HEK293 (cell line): ENCODE results near the gene GLRX2.

Experiments
- HOXD13 ChIP-seq: sonication (generic); formaldehyde crosslinking; IDR thresholded peaks from 2 replicates; pipeline ENCODE4 v1.8.0; 2022; ENCODE audit warnings: missing genetic modification reagents, borderline replicate concordance
- KLF17 ChIP-seq: fragments of 450-650 bp; formaldehyde crosslinking; IDR thresholded peaks from 2 replicates; pipeline ENCODE4 v1.5.1; 2016; ENCODE audit warnings: missing biosample characterization, missing genetic modification characterization
- REST ChIP-seq: fragments of 450-650 bp; formaldehyde crosslinking; IDR thresholded peaks from 2 replicates; pipeline ENCODE4 v1.5.1; 2016; ENCODE audit warnings: missing biosample characterization, missing genetic modification characterization
- SP2 ChIP-seq: fragments of 450-650 bp; formaldehyde crosslinking; IDR thresholded peaks from 2 replicates; pipeline ENCODE4 v1.5.1; 2016; ENCODE audit warnings: missing biosample characterization, missing genetic modification characterization
- TRIM28 ChIP-seq: IDR thresholded peaks from 2 replicates; pipeline ENCODE4 v1.6.1; 2011; ENCODE audit warnings: low read length, control low read depth, borderline replicate concordance
- ZFP3 ChIP-seq: fragments of 450-650 bp; formaldehyde crosslinking; IDR thresholded peaks from 2 replicates; pipeline ENCODE4 v1.5.1; 2016; ENCODE audit warnings: low read depth, missing biosample characterization, missing genetic modification characterization
- ZNF133 ChIP-seq: fragments of 450-650 bp; formaldehyde crosslinking; IDR thresholded peaks from 2 replicates; pipeline ENCODE4 v1.5.1; 2016; ENCODE audit warnings: missing biosample characterization, missing genetic modification characterization
- ZNF184 ChIP-seq: fragments of 450-650 bp; IDR thresholded peaks from 2 replicates; pipeline ENCODE4 v1.5.1; 2018; ENCODE audit warnings: missing biosample characterization, mild to moderate bottlenecking, missing genetic modification characterization
- ZNF221 ChIP-seq: fragments of 450-650 bp; formaldehyde crosslinking; IDR thresholded peaks from 2 replicates; pipeline ENCODE4 v1.5.1; 2017; ENCODE audit warnings: missing biosample characterization, missing genetic modification characterization, borderline replicate concordance
- ZNF248 ChIP-seq: fragments of 450-650 bp; formaldehyde crosslinking; IDR thresholded peaks from 2 replicates; pipeline ENCODE4 v1.5.1; 2017; ENCODE audit warnings: missing biosample characterization, missing genetic modification characterization
- ZNF302 ChIP-seq: fragments of 450-650 bp; formaldehyde crosslinking; IDR thresholded peaks from 2 replicates; pipeline ENCODE4 v1.5.1; 2016; ENCODE audit warnings: missing biosample characterization, missing genetic modification characterization, low read depth
- ZNF324 ChIP-seq: fragments of 450-650 bp; formaldehyde crosslinking; IDR thresholded peaks from 2 replicates; pipeline ENCODE4 v1.5.1; 2016; ENCODE audit warnings: missing biosample characterization, missing genetic modification characterization
- ZNF366 ChIP-seq: fragments of 450-650 bp; formaldehyde crosslinking; conservative IDR thresholded peaks from 2 replicates; pipeline ENCODE4 v1.5.1; 2016; ENCODE audit warnings: missing biosample characterization, missing genetic modification characterization
- ZNF391 ChIP-seq: fragments of 450-650 bp; formaldehyde crosslinking; IDR thresholded peaks from 2 replicates; pipeline ENCODE4 v1.5.1; 2016; ENCODE audit warnings: low read depth, missing biosample characterization, missing genetic modification characterization, borderline replicate concordance
- ZNF501 ChIP-seq: fragments of 450-650 bp; formaldehyde crosslinking; IDR thresholded peaks from 2 replicates; pipeline ENCODE4 v1.5.1; 2016; ENCODE audit warnings: missing biosample characterization, missing genetic modification characterization
- ZNF510 ChIP-seq: fragments of 450-650 bp; formaldehyde crosslinking; IDR thresholded peaks from 2 replicates; pipeline ENCODE4 v1.5.1; 2018; ENCODE audit warnings: mild to moderate bottlenecking, missing genetic modification characterization, missing biosample characterization; ENCODE audit not compliant: insufficient replicate concordance
- ZNF548 ChIP-seq: fragments of 450-650 bp; formaldehyde crosslinking; IDR thresholded peaks from 2 replicates; pipeline ENCODE4 v1.5.1; 2016; ENCODE audit warnings: missing biosample characterization, missing genetic modification characterization
- ZNF571 ChIP-seq: fragments of 450-650 bp; formaldehyde crosslinking; IDR thresholded peaks from 2 replicates; pipeline ENCODE4 v1.5.0; 2017; ENCODE audit warnings: missing biosample characterization, missing genetic modification characterization
- ZNF623 ChIP-seq: fragments of 450-650 bp; formaldehyde crosslinking; IDR thresholded peaks from 2 replicates; pipeline ENCODE4 v1.5.1; 2016; ENCODE audit warnings: missing biosample characterization, missing genetic modification characterization
- ZNF639 ChIP-seq: fragments of 450-650 bp; formaldehyde crosslinking; IDR thresholded peaks from 2 replicates; pipeline ENCODE4 v1.5.1; 2016; ENCODE audit warnings: missing biosample characterization, missing genetic modification characterization
- TF ChIP-seq, protein P1 (sequence below): fragments of 450-650 bp; formaldehyde crosslinking; IDR thresholded peaks from 2 replicates; pipeline ENCODE4 v1.5.1; 2016; ENCODE audit warnings: missing biosample characterization, missing genetic modification characterization, borderline replicate concordance

GLRX2 gene

DNA sequence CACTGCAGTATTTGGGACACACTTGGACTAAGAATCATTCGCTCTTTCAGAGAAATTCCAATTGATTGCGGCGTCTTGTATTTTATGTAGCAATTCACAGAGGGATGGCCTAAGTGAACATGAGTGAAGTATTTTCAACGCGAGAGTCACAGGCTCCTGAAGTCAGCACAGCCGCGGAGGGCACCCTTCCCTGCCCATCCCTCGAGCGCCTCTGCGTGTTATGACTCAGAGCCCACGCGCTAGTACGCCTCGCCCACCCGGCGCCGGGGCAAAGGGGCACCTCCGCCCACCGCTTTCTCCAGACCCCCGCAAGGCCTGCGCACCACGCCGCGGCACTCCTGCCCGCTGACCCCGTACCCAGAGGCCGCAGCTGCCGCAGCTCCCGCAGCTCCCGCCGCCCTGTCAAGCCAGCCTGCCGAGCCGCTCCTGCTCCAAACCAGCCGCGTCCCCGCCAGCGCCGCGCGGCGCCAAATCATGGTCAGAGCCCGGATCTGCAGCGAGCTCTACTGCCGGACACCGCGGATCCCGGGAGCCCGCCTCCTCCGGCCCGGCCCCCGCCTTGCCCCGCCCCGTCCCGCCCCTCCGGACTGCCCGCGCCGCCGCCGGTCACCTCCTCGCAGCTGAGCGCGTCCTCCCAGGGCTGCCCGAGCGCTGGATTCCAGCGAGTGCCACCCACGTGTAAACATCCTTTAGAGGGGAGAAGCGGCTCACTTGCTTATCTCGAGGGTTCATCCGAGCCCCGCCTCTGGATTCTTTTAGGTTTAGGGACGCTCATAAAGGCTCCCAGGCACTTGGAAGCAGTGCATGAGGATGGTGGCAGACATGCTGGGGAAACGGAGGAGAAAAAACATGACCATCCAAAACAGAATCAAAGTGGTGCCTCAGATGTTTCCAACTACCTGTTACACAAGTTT lies at the start of gene GLRX2 (continued):
- TF ChIP-seq ZNF639 (tag by site-specific recombination) (no peak), ZNF366 (tag by site-specific recombination) (peak; percentile 20; the same call in 1 of the 2 replicates), ZNF548 (tag by site-specific recombination) (peak; percentile 41; the same call in 1 of the 2 replicates), ZNF501 (tag by site-specific recombination) (no peak), ZNF302 (tag by site-specific recombination) (no peak), TRIM28 (no peak), KLF17 (tag by site-specific recombination) (peak; percentile 64; the same call in 1 of the 2 replicates), ZNF571 (tag by site-specific recombination) (no peak), HOXD13 (CRISPR knock-in tag) (no peak), ZFP3 (tag by site-specific recombination) (no peak), ZNF391 (tag by site-specific recombination) (no peak), ZNF623 (tag by site-specific recombination) (no peak), ZNF324 (tag by site-specific recombination) (no peak), ZNF248 (no peak), REST (tag by site-specific recombination) (no peak), ZNF510 (tag by site-specific recombination) (no peak), ZNF133 (tag by site-specific recombination) (no peak), SP2 (tag by site-specific recombination) (peak; percentile 56), ZNF184 (tag by site-specific recombination) (no peak), ZNF221 (tag by site-specific recombination) (no peak)
- TF ChIP-seq, protein P1, sequence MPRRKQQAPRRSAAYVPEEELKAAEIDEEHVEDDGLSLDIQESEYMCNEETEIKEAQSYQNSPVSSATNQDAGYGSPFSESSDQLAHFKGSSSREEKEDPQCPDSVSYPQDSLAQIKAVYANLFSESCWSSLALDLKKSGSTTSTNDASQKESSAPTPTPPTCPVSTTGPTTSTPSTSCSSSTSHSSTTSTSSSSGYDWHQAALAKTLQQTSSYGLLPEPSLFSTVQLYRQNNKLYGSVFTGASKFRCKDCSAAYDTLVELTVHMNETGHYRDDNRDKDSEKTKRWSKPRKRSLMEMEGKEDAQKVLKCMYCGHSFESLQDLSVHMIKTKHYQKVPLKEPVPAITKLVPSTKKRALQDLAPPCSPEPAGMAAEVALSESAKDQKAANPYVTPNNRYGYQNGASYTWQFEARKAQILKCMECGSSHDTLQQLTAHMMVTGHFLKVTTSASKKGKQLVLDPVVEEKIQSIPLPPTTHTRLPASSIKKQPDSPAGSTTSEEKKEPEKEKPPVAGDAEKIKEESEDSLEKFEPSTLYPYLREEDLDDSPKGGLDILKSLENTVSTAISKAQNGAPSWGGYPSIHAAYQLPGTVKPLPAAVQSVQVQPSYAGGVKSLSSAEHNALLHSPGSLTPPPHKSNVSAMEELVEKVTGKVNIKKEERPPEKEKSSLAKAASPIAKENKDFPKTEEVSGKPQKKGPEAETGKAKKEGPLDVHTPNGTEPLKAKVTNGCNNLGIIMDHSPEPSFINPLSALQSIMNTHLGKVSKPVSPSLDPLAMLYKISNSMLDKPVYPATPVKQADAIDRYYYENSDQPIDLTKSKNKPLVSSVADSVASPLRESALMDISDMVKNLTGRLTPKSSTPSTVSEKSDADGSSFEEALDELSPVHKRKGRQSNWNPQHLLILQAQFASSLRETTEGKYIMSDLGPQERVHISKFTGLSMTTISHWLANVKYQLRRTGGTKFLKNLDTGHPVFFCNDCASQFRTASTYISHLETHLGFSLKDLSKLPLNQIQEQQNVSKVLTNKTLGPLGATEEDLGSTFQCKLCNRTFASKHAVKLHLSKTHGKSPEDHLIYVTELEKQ (tag by site-specific recombination) = no peak
